Neural progenitor cell (in vitro differentiated cells): ENCODE data around the gene ZSCAN21. TPM values are rescaled to one million over a fixed set of nuclear protein-coding genes. Genes with fewer than 3 reads are reported as not detected.
A peak's percentile ranks its signal among the peaks of the same experiment; 100 is the strongest.

ENCODE experiments used
- DNase-seq: peaks from one replicate; pipeline ENCODE4 v3.0.0-alpha.2; 2016; ENCODE audit warnings: low spot score
- H2AFZ ChIP-seq: fragments of 200-600 bp; sonication (generic); replicated peaks from 2 replicates; pipeline ENCODE4 v1.6.1; 2016; ENCODE audit warnings: antibody characterized with exemption
- H3F3A ChIP-seq: fragments of 200-600 bp; sonication (generic); 2 replicates; pipeline ENCODE4 v1.6.1; 2016; ENCODE audit warnings: antibody characterized with exemption, low read depth
- H3K27ac ChIP-seq: fragments of 200-600 bp; sonication (generic); 2 replicates; pipeline ENCODE4 v1.5.1; 2016; ENCODE audit warnings: mild to moderate bottlenecking
- H3K27me3 ChIP-seq: fragments of 200-600 bp; sonication (generic); 2 replicates; pipeline ENCODE4 v1.6.1; 2016; ENCODE audit warnings: mild to moderate bottlenecking, moderate library complexity
- H3K36me3 ChIP-seq: fragments of 200-600 bp; sonication (generic); 2 replicates; pipeline ENCODE4 v1.5.1; 2016
- H3K4me1 ChIP-seq: fragments of 200-600 bp; sonication (generic); 2 replicates; pipeline ENCODE4 v1.6.1; 2016; ENCODE audit warnings: mixed run types
- H3K4me2 ChIP-seq: fragments of 200-600 bp; sonication (generic); 2 replicates; pipeline ENCODE4 v1.6.1; 2016
- H3K4me3 ChIP-seq: fragments of 200-600 bp; sonication (generic); 2 replicates; pipeline ENCODE4 v1.5.1; 2016
- H3K79me2 ChIP-seq: fragments of 200-600 bp; sonication (generic); 2 replicates; pipeline ENCODE4 v1.6.1; 2016; ENCODE audit warnings: low read depth
- H3K9ac ChIP-seq: fragments of 200-600 bp; sonication (generic); 2 replicates; pipeline ENCODE4 v1.6.1; 2016
- H3K9me3 ChIP-seq: fragments of 200-600 bp; sonication (generic); 2 replicates; pipeline ENCODE4 v1.5.1; 2016; ENCODE audit warnings: low read depth
- H4K20me1 ChIP-seq: fragments of 200-600 bp; sonication (generic); 2 replicates; pipeline ENCODE4 v1.6.1; 2016; ENCODE audit warnings: low read depth
- H3K27ac Mint-ChIP-seq: 3 replicates; pipeline ENCODE4 v1.8.0; 2021; ENCODE audit warnings: mixed read lengths
- H3K27me3 Mint-ChIP-seq: 2 replicates; pipeline ENCODE4 v1.8.0; 2022; ENCODE audit warnings: low read depth, mild to moderate bottlenecking, inconsistent platforms, moderate library complexity, mixed read lengths; ENCODE audit not compliant: insufficient read depth
- H3K36me3 Mint-ChIP-seq: 3 replicates; pipeline ENCODE4 v1.8.0; 2021; ENCODE audit warnings: mixed read lengths
- H3K4me1 Mint-ChIP-seq: 3 replicates; pipeline ENCODE4 v1.8.0; 2021; ENCODE audit warnings: mixed read lengths
- H3K4me3 Mint-ChIP-seq: 3 replicates; pipeline ENCODE4 v1.8.0; 2021; ENCODE audit warnings: mild to moderate bottlenecking, moderate library complexity, mixed read lengths
- H3K9me3 Mint-ChIP-seq: 3 replicates; pipeline ENCODE4 v1.8.0; 2020; ENCODE audit warnings: mixed read lengths
- CTCF ChIP-seq: fragments of 200-600 bp; sonication (generic); IDR thresholded peaks from 2 replicates; pipeline ENCODE4 v1.5.1; 2017; ENCODE audit warnings: antibody characterized with exemption, mild to moderate bottlenecking
- EZH2 ChIP-seq: fragments of 200-600 bp; sonication (generic); IDR thresholded peaks from 2 replicates; pipeline ENCODE4 v1.6.1; 2017; ENCODE audit warnings: antibody characterized with exemption, mild to moderate bottlenecking, moderate library complexity
- EZH2phosphoT487 ChIP-seq: fragments of 200-600 bp; sonication (generic); IDR thresholded peaks from 2 replicates; pipeline ENCODE4 v1.6.1; 2017; ENCODE audit warnings: antibody characterized with exemption
- total RNA-seq: library from RNA; depleted of rRNA; stranded (reverse); fragments of >200 nt; gene quantifications from 2 replicates; pipeline ENCODE4 v1.2.3, GENCODE V29; 2015; ENCODE audit warnings: low replicate concordance

Gene ZSCAN21
- total RNA-seq = 29.0 and 33.4 TPM in 2 replicates

DNA sequence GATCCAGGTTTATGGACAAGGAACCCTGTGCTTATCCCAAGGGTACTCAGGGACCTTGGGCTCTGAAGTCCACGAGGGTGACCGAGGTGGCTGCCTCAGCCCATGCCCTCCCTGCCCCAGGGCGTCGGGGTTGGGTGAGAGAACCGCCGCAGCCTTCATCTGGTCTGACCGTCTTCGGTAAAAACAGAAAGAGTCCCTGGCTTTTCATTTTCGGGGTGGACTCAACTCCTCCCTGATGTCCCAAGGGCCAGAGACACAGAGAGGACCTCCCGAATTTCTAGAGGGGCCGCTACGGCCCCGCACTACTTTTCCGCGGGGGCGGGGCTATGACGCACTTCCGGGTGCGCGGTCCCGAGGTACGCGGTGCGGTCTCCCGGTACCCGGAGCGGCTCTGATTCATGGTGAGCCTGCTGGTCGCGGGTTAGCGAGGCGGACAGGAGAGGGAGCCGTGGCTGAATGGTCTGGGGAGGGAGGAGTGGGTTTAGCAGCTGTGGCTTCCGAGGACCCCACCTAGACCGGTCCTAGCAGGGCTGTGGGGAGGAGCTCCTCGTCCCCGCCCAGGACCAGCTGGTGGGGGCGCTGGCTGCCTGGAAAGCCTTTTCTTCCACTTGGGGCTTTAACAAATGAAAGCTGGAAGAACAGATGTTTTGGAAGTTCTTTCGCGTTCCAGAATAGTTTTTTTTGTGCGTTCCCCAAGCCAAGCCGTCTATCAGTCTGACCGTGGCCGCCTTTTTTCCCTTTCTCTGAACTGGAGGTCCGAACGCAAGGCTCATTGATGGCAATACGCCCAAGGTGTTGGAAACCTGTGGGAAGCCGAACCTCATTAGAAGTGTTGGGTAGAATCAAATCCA is at the start of gene ZSCAN21:
TSS of gene ZSCAN21 (plus strand) at position 334 of the 851 bp plus-strand sequence. CDS start 7,233 bp downstream, outside the sequence.
- H3K9me3 Mint-ChIP-seq = no peaks in the 10 kb centered on the region

GRCh38 chr7:100000239-100000638 is 49.3 kb upstream of the ZSCAN21 start:
- H3K36me3 ChIP-seq = no peaks in the 10 kb centered on the region
- no peaks in the 10 kb centered on the region for H3F3A ChIP-seq
- Mint-ChIP-seq H3K27ac (no peak overlapping the region), H3K9me3 (no peaks in the 10 kb centered on the region), H3K4me1 (no peaks in the 10 kb centered on the region), H3K36me3 (no peaks in the 10 kb centered on the region), H3K4me3 (no peak overlapping the region), H3K27me3 (peaks cover 7% of the 10 kb centered on the region)
- no peaks in the 10 kb centered on the region for H3K79me2 ChIP-seq
- H3K27me3 ChIP-seq = no peaks in the 10 kb centered on the region
- no peak overlapping the region for H2AFZ ChIP-seq
- no peak overlapping the region for H3K4me2 ChIP-seq
- H3K4me1 ChIP-seq = no peaks in the 10 kb centered on the region
- no peak for DNase-seq
- no peak for TF ChIP-seq EZH2
- TF ChIP-seq EZH2phosphoT487 = no peak
- TF ChIP-seq CTCF = no peak
- H3K27ac ChIP-seq = no peak overlapping the region
- no peak overlapping the region for H3K4me3 ChIP-seq
- no peak overlapping the region for H3K9ac ChIP-seq
- H4K20me1 ChIP-seq = no peaks in the 10 kb centered on the region
- H3K9me3 ChIP-seq = no peaks in the 10 kb centered on the region

More for the DNA sequence above, at the start of gene ZSCAN21:
- H3K4me3 ChIP-seq = peak within 1 kb of the TSS; percentile 65
- peaks cover 19% of the 10 kb centered on the region for H3F3A ChIP-seq
- H4K20me1 ChIP-seq = no peaks in the 10 kb centered on the region
- peak within 1 kb of the TSS; percentile 91 for H3K27ac ChIP-seq
- no peaks in the 10 kb centered on the region for H3K9me3 ChIP-seq
- H2AFZ ChIP-seq = peak within 1 kb of the TSS; percentile 90
- H3K4me1 ChIP-seq = peaks cover 5% of the 10 kb centered on the region
- Mint-ChIP-seq H3K27me3 (peaks cover 1% of the 10 kb centered on the region), H3K4me3 (peak within 1 kb of the TSS; percentile 95), H3K36me3 (peaks cover 8% of the 10 kb centered on the region), H3K27ac (peak within 1 kb of the TSS; percentile 92), H3K4me1 (peaks cover 12% of the 10 kb centered on the region)
- TF ChIP-seq EZH2 (peak; percentile 39), EZH2phosphoT487 (no peak), CTCF (peak; percentile 36)
- peak within 1 kb of the TSS; percentile 70 for H3K9ac ChIP-seq
- H3K79me2 ChIP-seq = peaks cover 44% of the 10 kb centered on the region
- DNase-seq = peak; percentile 94
- H3K36me3 ChIP-seq = no peaks in the 10 kb centered on the region
- H3K4me2 ChIP-seq = peak within 1 kb of the TSS; percentile 87
- H3K27me3 ChIP-seq = no peaks in the 10 kb centered on the region

DNA sequence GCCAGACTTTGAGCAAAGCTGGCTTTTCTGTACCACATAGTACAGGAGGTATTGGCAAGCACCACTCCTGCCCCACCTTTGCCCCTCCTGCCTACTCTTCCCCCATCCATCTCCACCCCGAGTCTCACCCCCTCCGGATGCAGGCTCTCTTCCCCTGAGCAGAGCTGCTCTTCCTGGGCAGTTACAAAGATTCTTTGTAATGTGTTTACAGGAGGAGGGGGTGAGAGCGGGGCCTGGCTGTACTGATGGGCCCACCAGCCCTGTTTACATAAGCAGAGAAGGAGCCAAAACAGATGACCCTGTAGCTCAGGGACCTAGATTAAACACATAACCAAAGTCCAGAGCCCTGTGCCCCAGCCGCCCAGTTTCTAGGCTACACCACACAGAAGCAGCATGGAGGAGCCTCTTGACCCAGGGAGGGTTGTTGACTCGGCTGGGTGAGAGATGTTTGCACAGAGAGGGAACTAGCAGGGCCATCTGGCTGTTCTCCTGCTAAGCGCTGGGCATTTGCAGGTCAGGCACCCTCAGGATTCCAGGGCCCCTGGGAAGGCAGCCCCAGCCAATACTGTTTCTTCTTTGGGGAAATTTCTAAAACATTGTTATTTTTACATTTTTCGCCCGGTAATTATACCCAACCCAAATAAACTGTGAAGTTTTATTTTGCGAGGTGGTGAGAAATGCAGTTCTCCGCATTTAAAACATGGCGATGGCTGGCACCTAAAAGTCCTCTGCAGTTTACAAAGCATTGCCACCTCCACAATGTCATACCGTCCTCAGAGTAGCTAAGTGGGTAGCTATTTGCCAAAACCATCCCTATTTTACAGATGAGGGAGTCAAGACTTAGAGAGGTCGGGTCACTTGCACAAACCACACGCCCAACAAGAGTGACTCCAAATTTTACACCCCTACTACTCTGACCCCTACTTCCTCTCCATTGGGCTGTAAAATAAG is 45.6 kb upstream of the ZSCAN21 start:
- no peaks in the 10 kb centered on the region for H3K36me3 ChIP-seq
- no peak overlapping the region for H3K4me3 ChIP-seq
- no peak overlapping the region for H3K4me3 Mint-ChIP-seq
- H3K4me1 ChIP-seq = no peaks in the 10 kb centered on the region
- H4K20me1 ChIP-seq = no peaks in the 10 kb centered on the region
- no peaks in the 10 kb centered on the region for H3K9me3 Mint-ChIP-seq
- no peak for DNase-seq
- no peaks in the 10 kb centered on the region for H3F3A ChIP-seq
- H3K4me1 Mint-ChIP-seq = peaks cover 2% of the 10 kb centered on the region
- no peak overlapping the region for H3K4me2 ChIP-seq
- H3K27me3 Mint-ChIP-seq = peaks cover 7% of the 10 kb centered on the region
- H3K27ac ChIP-seq = no peak overlapping the region
- H3K9me3 ChIP-seq = no peaks in the 10 kb centered on the region
- TF ChIP-seq CTCF (no peak), EZH2phosphoT487 (no peak), EZH2 (no peak)
- H3K79me2 ChIP-seq = no peaks in the 10 kb centered on the region
- H3K27me3 ChIP-seq = no peaks in the 10 kb centered on the region
- no peaks in the 10 kb centered on the region for H3K36me3 Mint-ChIP-seq
- H2AFZ ChIP-seq = peak overlapping the region; percentile 46
- no peak overlapping the region for H3K27ac Mint-ChIP-seq
- H3K9ac ChIP-seq = no peak overlapping the region
